Measurements from ENCODE around the gene SMPD4.
"Not testable (repeated sequence)": the region's sequence is repeated elsewhere in the genome, so short reads cannot be mapped to it uniquely, and the experiment has no call there.

The SMPD4 gene

DNA sequence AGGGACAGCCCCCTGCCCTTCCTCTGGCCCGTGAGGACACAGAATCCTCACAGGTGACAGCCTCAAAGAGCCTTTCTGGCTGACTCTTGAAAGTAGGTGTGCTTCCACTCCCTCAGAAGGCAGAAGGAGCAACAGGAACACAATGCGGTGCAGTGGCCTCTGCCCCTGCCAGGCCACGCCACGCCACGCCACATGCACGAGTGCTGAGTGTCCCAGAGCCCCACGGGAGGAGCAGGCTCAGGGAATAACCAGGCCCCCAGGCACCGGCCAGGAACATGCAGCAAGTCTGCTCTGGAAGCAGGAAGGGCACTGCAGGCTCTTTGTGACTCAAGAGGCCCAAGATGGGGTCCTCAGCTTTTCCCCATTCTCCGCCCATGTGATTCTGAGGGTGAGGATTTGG, 18.4 kb downstream of the SMPD4 start:
- Mint-ChIP-seq H3K27me3 (ENCODE audit: low read depth, poor library complexity) (no peaks in the 10 kb centered on the region), H3K4me1 (peaks cover 13% of the 10 kb centered on the region), H3K36me3 (ENCODE audit: low read depth) (peaks cover 34% of the 10 kb centered on the region), H3K4me3 (no peak overlapping the region), H3K27ac (no peak overlapping the region), H3K9me3 (no peaks in the 10 kb centered on the region)
- TF ChIP-seq, protein P1, sequence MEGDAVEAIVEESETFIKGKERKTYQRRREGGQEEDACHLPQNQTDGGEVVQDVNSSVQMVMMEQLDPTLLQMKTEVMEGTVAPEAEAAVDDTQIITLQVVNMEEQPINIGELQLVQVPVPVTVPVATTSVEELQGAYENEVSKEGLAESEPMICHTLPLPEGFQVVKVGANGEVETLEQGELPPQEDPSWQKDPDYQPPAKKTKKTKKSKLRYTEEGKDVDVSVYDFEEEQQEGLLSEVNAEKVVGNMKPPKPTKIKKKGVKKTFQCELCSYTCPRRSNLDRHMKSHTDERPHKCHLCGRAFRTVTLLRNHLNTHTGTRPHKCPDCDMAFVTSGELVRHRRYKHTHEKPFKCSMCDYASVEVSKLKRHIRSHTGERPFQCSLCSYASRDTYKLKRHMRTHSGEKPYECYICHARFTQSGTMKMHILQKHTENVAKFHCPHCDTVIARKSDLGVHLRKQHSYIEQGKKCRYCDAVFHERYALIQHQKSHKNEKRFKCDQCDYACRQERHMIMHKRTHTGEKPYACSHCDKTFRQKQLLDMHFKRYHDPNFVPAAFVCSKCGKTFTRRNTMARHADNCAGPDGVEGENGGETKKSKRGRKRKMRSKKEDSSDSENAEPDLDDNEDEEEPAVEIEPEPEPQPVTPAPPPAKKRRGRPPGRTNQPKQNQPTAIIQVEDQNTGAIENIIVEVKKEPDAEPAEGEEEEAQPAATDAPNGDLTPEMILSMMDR (IDR thresholded peaks at IDR 0.05) = no peak
- no peak for DNase-seq

DNA sequence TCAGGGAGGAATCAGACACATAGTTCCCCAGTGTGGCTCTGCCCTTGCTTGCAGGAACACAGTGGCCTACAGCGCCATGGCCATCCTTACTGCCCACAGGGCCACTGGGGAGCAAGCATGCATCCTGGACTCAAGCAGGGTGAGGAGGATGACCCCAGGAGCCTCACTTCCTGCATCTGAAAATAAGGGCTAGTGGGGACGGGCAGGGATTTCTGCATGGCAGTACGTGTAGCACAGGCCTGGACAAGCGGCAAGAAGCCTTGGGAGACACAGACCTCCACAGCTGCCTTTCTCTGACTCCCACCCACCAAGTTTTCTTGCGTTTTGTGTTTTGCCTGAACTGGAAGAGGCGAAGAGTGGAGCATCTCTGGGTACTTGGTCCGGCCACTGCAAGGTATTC, 18.9 kb downstream of the SMPD4 start:
- peaks cover 13% of the 10 kb centered on the region for H3K4me1 Mint-ChIP-seq
- H3K27ac Mint-ChIP-seq; H3K27me3 Mint-ChIP-seq (ENCODE audit: low read depth, poor library complexity); DNase-seq; H3K9me3 Mint-ChIP-seq; H3K4me3 Mint-ChIP-seq: not testable (repeated sequence)
- peaks cover 30% of the 10 kb centered on the region for H3K36me3 Mint-ChIP-seq (ENCODE audit: low read depth)

DNA sequence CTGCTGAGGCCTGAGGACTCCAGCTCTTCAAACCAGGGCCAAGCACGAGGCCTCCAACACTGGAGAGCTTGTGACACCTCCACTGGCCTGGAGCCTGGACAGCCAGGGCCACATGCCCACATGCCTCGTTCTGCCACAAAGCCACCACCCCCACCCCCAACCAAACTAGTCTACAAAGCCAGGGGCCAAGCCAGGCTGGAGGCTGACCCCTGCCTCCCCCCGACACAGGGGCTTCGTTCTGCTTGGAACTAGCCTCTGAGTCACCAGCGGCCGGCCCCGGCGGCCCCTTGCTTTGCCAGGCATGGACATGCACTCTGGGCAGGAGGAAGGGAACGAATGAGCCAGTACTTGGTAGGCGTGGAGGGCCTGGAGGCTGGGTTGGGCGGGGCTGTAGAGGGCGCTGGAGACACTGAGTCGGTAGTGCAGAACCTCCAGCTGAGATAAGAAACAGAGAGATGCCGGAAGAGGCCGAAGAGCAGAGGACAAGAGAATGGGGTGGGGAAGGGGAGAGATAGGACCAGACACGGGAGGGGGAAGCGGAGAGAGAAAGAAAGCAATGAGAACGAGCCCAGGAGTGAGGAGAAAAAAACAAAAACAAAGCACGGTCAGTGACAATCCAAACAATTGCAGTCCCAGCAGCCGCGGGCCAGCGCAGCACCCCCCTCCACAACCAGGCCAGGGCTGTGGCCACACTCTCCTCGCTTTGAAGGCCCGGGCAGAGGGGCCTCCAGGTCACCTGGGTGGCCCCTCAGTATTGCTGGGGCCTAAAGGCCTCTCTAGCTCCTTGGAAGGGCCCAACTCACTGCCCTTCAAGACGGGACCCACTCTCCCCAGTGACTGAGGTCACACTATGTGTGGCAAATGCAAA, 20.3 kb downstream of the SMPD4 start:
- H3K4me3 Mint-ChIP-seq = peak overlapping the region; percentile 65
- not testable (repeated sequence) for DNase-seq; H3K27me3 Mint-ChIP-seq (ENCODE audit: low read depth, poor library complexity); H3K9me3 Mint-ChIP-seq
- peak overlapping the region; percentile 56 for H3K27ac Mint-ChIP-seq
- H3K4me1 Mint-ChIP-seq = peaks cover 13% of the 10 kb centered on the region
- H3K36me3 Mint-ChIP-seq (ENCODE audit: low read depth) = peaks cover 18% of the 10 kb centered on the region

DNA sequence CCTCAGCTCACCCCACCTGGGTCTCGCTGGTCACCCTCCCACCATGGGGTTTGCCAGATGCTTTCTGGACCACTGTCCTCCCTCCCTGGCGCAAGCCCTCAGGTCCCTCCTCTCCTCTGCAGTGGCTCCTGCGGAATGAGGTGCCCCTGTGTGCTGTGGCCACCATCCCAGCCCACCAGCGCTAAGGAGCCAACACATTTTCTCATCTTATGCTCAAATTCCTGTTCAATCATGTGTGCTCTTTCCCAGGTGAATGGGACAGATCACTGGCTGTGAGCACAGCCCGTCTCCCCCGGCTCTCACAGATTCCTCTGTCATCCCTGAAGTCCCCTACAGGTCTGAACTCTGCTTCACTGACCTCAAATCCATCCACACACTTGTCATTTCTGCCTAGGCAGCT, 21.3 kb downstream of the SMPD4 start:
- Mint-ChIP-seq H3K4me1 (peaks cover 13% of the 10 kb centered on the region), H3K27ac (peak overlapping the region; percentile 17), H3K4me3 (no peak overlapping the region), H3K36me3 (ENCODE audit: low read depth) (peaks cover 10% of the 10 kb centered on the region), H3K27me3 (ENCODE audit: low read depth, poor library complexity) (no peaks in the 10 kb centered on the region), H3K9me3 (no peaks in the 10 kb centered on the region)
- TF ChIP-seq, protein P1 (IDR thresholded peaks at IDR 0.05) = no peak
- no peak for DNase-seq

DNA sequence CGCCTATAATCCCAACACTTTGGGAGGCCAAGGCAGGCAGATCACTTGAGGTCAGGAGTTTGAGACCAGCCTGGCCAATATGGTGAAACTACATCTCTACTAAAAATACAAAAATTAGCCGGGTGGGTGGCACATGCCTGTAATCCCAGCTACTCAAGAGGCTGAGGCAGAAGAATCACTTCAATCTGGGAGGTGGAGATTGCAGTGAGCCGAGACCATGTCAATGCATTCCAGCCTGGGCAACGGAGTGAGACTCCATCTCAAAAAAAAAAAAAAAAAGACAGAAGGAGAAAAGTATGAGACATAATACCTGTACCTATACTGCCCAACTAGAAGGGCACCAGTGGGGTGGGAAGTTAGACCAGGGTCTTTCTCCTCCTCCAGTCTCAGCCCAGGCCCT, 22.0 kb downstream of the SMPD4 start:
- not testable (repeated sequence) for H3K4me3 Mint-ChIP-seq; H3K27me3 Mint-ChIP-seq (ENCODE audit: low read depth, poor library complexity); H3K36me3 Mint-ChIP-seq (ENCODE audit: low read depth); H3K9me3 Mint-ChIP-seq; DNase-seq; H3K27ac Mint-ChIP-seq
- peaks cover 13% of the 10 kb centered on the region for H3K4me1 Mint-ChIP-seq

DNA sequence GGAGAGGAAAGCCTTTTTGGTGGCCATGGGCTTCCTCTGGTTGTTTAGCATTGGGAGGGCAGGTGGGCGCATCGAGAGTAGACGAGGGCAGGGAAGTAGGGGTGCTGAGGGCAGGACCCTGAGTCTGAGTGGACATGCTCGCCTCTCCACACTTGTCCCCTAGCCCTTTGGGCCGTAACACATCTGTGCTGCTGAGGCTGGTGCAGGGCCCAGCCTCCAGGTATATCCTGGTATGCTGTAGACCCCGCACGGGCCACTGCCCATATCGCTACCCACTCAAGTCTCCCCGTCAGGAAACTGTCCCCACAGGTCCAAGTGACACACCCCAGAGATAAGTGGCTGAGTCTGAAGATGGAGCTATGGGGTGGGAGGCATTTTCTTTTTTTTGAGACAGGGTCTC, 22.8 kb downstream of the SMPD4 start:
- Mint-ChIP-seq H3K9me3 (no peaks in the 10 kb centered on the region), H3K27me3 (ENCODE audit: low read depth, poor library complexity) (no peaks in the 10 kb centered on the region), H3K4me3 (no peak overlapping the region), H3K36me3 (ENCODE audit: low read depth) (no peaks in the 10 kb centered on the region), H3K27ac (no peak overlapping the region), H3K4me1 (peaks cover 13% of the 10 kb centered on the region)
- TF ChIP-seq, protein P1 (IDR thresholded peaks at IDR 0.05) = no peak
- DNase-seq = no peak

DNA sequence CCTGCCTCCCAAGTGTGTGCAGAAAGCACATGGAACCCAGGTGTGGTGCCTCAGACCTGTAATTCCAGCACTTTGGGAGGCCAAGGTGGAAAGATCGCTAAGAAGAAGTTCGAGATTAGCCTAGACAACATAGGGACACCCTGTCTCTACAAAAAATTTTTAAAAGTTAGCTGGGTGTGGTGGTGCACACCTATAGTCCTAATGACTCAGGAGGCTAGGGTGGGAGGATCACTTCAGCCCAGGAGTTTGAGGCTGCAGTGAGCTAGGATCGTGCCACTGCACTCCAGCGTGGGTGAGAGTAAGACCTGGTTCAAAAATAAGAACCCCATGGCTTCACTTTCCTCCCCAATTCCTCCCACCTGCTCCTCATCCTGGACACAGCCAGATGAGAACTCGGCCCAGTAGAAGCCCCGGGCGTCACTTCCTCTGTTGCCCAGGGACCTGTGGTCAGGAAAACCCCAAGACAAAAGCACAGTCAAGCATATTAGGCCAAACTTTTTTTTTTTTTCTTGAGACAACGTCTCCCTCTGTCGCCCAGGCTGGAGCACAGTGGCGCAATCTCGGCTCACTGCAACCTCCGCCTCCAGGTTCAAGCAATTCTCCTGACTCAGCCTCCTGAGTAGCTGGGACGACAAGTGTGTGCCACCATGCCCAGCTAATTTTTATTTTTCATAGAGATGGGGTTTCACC, 23.4 kb downstream of the SMPD4 start:
- DNase-seq; H3K27me3 Mint-ChIP-seq (ENCODE audit: low read depth, poor library complexity); H3K4me3 Mint-ChIP-seq; H3K36me3 Mint-ChIP-seq (ENCODE audit: low read depth); H3K9me3 Mint-ChIP-seq; H3K27ac Mint-ChIP-seq: not testable (repeated sequence)
- peaks cover 13% of the 10 kb centered on the region for H3K4me1 Mint-ChIP-seq

DNA sequence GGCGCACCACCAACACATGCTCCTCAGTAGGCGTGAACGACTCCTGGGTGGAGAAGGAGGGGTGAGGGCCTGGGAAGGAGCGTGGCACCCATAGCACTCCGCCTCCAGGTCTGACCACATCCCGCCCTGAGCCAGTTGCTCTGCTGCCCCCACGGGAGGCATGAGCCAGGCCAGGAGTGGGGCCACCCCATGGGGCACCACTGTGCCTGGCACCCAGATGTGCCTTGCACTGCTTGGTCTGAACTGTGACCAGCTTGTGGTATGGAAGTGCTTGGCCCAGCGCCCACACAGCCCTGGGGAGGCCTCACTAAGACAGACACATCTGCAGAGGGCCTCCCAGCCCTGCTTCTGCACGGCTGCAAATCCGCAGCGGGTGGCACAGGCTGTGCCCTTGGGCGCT, 24.0 kb downstream of the SMPD4 start:
- H3K4me1 Mint-ChIP-seq = peaks cover 13% of the 10 kb centered on the region
- not testable (repeated sequence) for H3K27me3 Mint-ChIP-seq (ENCODE audit: low read depth, poor library complexity); DNase-seq; H3K27ac Mint-ChIP-seq; H3K9me3 Mint-ChIP-seq; H3K4me3 Mint-ChIP-seq; H3K36me3 Mint-ChIP-seq (ENCODE audit: low read depth)
